ENCODE results near the gene QSER1. TPM values are rescaled to one million over a fixed set of nuclear protein-coding genes. Genes with fewer than 3 reads are reported as not detected.

QSER1 gene
- 62.6 to 64.9 TPM (median 63.0 TPM) in 3 replicates for total RNA-seq

- Mint-ChIP-seq H3K4me1 (peaks cover 35% of the 10 kb centered on the region), H3K27ac (peak within 1 kb of the TSS; percentile 98), H3K36me3 (no peaks in the 10 kb centered on the region), H3K9me3 (no peaks in the 10 kb centered on the region), H3K4me3 (peak within 1 kb of the TSS; percentile 97), H3K27me3 (ENCODE audit: low read depth) (no peaks in the 10 kb centered on the region)
- TF ChIP-seq CTCF (IDR thresholded peaks at IDR 0.05; ENCODE audit: unreplicated experiment), result no peak
- DNase-seq (ENCODE audit: low spot score in 2 of 2, unreplicated experiment in 2 of 2), result peak; percentile 55 to 71
Observed at GRCh38 chr11:32892355-32893092, at the start of gene QSER1. TSS of gene QSER1 (plus strand) at chr11:32892811. CDS start at chr11:32893126, 315 bp downstream.

- H3K9me3 Mint-ChIP-seq, result peaks cover 7% of the 10 kb centered on the region
- H3K27ac Mint-ChIP-seq, result no peak overlapping the region
- peaks cover 9% of the 10 kb centered on the region for H3K4me1 Mint-ChIP-seq
- H3K27me3 Mint-ChIP-seq (ENCODE audit: low read depth), result no peaks in the 10 kb centered on the region
- TF ChIP-seq CTCF (IDR thresholded peaks at IDR 0.05; ENCODE audit: unreplicated experiment), result no peak
- DNase-seq (ENCODE audit: low spot score in 2 of 2, unreplicated experiment in 2 of 2), result no peak
- H3K36me3 Mint-ChIP-seq, result peaks cover 18% of the 10 kb centered on the region
- no peak overlapping the region for H3K4me3 Mint-ChIP-seq
Observed at GRCh38 chr11:32843544-32843943, 49.1 kb upstream of the QSER1 start.

GRCh38 chr11:32847511-32847910, 45.1 kb upstream of the QSER1 start:
- no peak for DNase-seq (ENCODE audit: low spot score in 2 of 2, unreplicated experiment in 2 of 2)
- Mint-ChIP-seq H3K27me3 (ENCODE audit: low read depth) (no peaks in the 10 kb centered on the region), H3K27ac (no peak overlapping the region), H3K4me1 (no peaks in the 10 kb centered on the region), H3K9me3 (peaks cover 7% of the 10 kb centered on the region), H3K36me3 (peaks cover 22% of the 10 kb centered on the region), H3K4me3 (no peak overlapping the region)
- TF ChIP-seq CTCF (IDR thresholded peaks at IDR 0.05; ENCODE audit: unreplicated experiment), result no peak

GRCh38 chr11:32849761-32850160, 42.9 kb upstream of the QSER1 start:
- H3K9me3 Mint-ChIP-seq, result peaks cover 7% of the 10 kb centered on the region
- TF ChIP-seq CTCF (IDR thresholded peaks at IDR 0.05; ENCODE audit: unreplicated experiment), result no peak
- H3K27ac Mint-ChIP-seq, result no peak overlapping the region
- H3K4me1 Mint-ChIP-seq, result no peaks in the 10 kb centered on the region
- H3K36me3 Mint-ChIP-seq, result peaks cover 26% of the 10 kb centered on the region
- DNase-seq (ENCODE audit: low spot score in 2 of 2, unreplicated experiment in 2 of 2), result no peak
- H3K27me3 Mint-ChIP-seq (ENCODE audit: low read depth), result no peaks in the 10 kb centered on the region
- no peak overlapping the region for H3K4me3 Mint-ChIP-seq

- no peak overlapping the region for H3K27ac Mint-ChIP-seq
- no peaks in the 10 kb centered on the region for H3K27me3 Mint-ChIP-seq (ENCODE audit: low read depth)
- no peak for TF ChIP-seq CTCF (IDR thresholded peaks at IDR 0.05; ENCODE audit: unreplicated experiment)
- peaks cover 7% of the 10 kb centered on the region for H3K4me1 Mint-ChIP-seq
- no peak for DNase-seq (ENCODE audit: low spot score in 2 of 2, unreplicated experiment in 2 of 2)
- H3K9me3 Mint-ChIP-seq, result peaks cover 7% of the 10 kb centered on the region
- H3K36me3 Mint-ChIP-seq, result peaks cover 22% of the 10 kb centered on the region
- no peak overlapping the region for H3K4me3 Mint-ChIP-seq
Observed at GRCh38 chr11:32851251-32851650, 41.4 kb upstream of the QSER1 start.

Data from mesothelial cell of epicardium (in vitro differentiated cells).